Right lobe of liver (tissue), 6 donors: ENCODE results near the gene ACVR1. TPM values are rescaled to one million over a fixed set of nuclear protein-coding genes. Genes with fewer than 3 reads are reported as not detected.

Experiments
- ATAC-seq, 4 donors: fragments of 200-7000 bp; cut with Tn5 transposase; one replicate each; pipeline ENCODE4 v1.9.1; 2020; ENCODE audit warnings: mild to moderate bottlenecking in 4 of 4, moderate library complexity in 4 of 4
- DNase-seq, 3 donors: peaks; one replicate each; pipeline ENCODE4 v3.0.0-alpha.2; 2020
- H3K27ac ChIP-seq, 3 donors: fragments of 200-600 bp; one replicate each; pipeline ENCODE4 v1.8.0; 2022
- H3K27me3 ChIP-seq, 2 donors: fragments of 200-600 bp; one replicate each; pipeline ENCODE4 v1.8.0; 2022
- H3K36me3 ChIP-seq, 4 donors: fragments of 200-600 bp; sonication (generic) in 1 of 4; one replicate each; pipeline versions ENCODE4 v1.5.1 to v1.8.0; 2017 to 2022; ENCODE audit warnings: control low read depth in 1 of 4
- H3K4me1 ChIP-seq, 4 donors: fragments of 200-600 bp; sonication (generic) in 1 of 4; one replicate each; pipeline versions ENCODE4 v1.5.1 to v1.8.0; 2017 to 2022; ENCODE audit warnings: control low read depth in 1 of 4
- H3K4me3 ChIP-seq, 3 donors: fragments of 200-600 bp; one replicate each; pipeline ENCODE4 v1.8.0; 2022
- H3K9me3 ChIP-seq, 4 donors: fragments of 200-600 bp; sonication (generic) in 1 of 4; one replicate each; pipeline versions ENCODE4 v1.5.1 to v1.8.0; 2017 to 2022; ENCODE audit warnings: control low read depth in 1 of 4
- CTCF ChIP-seq, 4 donors: fragments of 200-600 bp in 3 of 4; fragments of 450-650 bp in 1 of 4; IDR thresholded peaks; one replicate each; pipeline versions ENCODE4 v1.5.1 to v1.8.0; 2016 to 2022; ENCODE audit warnings: antibody characterized with exemption in 4 of 4, mild to moderate bottlenecking in 2 of 4
- POLR2A ChIP-seq: fragments of 450-650 bp; IDR thresholded peaks from one replicate; pipeline ENCODE4 v1.6.1; 2017; ENCODE audit warnings: antibody characterized with exemption, mild to moderate bottlenecking
- WGBS: methylation state at CpG from one replicate; pipeline ENCODE4 v1.1.6; 2018; ENCODE audit warnings: low coverage, low lambda C conversion rate; ENCODE audit not compliant: insufficient coverage; ENCODE audit errors: missing lambda C conversion rate; 5-methylcytosine and 5-hydroxymethylcytosine counted together
- intact Hi-C, 2 donors: fragments of 100-400 bp; cut with DNase I; formaldehyde crosslinking; loops; one replicate each; pipeline versions ENCODE4 v1.11.2 to v1.14.1; 2022
- total RNA-seq, 6 experiments: library from RNA; depleted of rRNA in 2 of 6; stranded (reverse); fragments of >200 nt in 2 of 6; fragmentation: NEBNext Ultra II Directional in 3 of 6; extraction: Animal tissue kit (Norgen Biotek cat#: 25700) in 3 of 6; gene quantifications; one replicate each; pipeline versions ENCODE4 v1.1.0 to v1.2.4, GENCODE V29; 2016 to 2023
- donor health status: DM: no; HTN: yes; CAD: no.
- donor health status: DM: no; HTN: no; CAD: no.
- donor health status: DM: no; HTN: no; CAD: no.
- donor health status: DM: no; HTN: yes; CAD: no.
- donor health status: DM: no; HTN: yes; CAD: no.

Gene ACVR1
- total RNA-seq, 6 experiments from 2014 or later: 10.9 to 25.1 (median 14.6) TPM

- Histone ChIP-seq H3K36me3 (no peaks in the 10 kb centered on the region), H3K9me3 (no peaks in the 10 kb centered on the region), H3K4me1 (peaks cover 0 to 41% (median 11%) of the 10 kb centered on the region in 4 donors), H3K27ac (peak overlapping the region in 2 of 3 donors; percentile 59 to 66), H3K4me3 (no peak overlapping the region), H3K27me3 (no peaks in the 10 kb centered on the region)
- WGBS: 27% methylated on average over 3 of the region's 3 CpGs
- TF ChIP-seq POLR2A (no peak), CTCF (IDR thresholded peaks at IDR 0.05) (no peak)
- DNase-seq (no peak), ATAC-seq (peak; percentile 28 to 61 (median 42))
- intact Hi-C loops: no loop called here
These were observed 4.8 kb upstream of the ACVR1 start for GRCh38 chr2:157880927-157881326.

- Histone ChIP-seq H3K4me3 (no peak overlapping the region), H3K9me3 (no peaks in the 10 kb centered on the region), H3K27ac (no peak overlapping the region), H3K36me3 (no peaks in the 10 kb centered on the region), H3K4me1 (peaks cover 0 to 60% (median 20%) of the 10 kb centered on the region in 4 donors), H3K27me3 (no peaks in the 10 kb centered on the region)
- ATAC-seq (no peak), DNase-seq (no peak)
- intact Hi-C loops: no loop called here
- WGBS: 63% methylated on average over 3 of the region's 3 CpGs
- TF ChIP-seq CTCF (IDR thresholded peaks at IDR 0.05) (no peak), POLR2A (no peak)
These were observed 1.8 kb upstream of the ACVR1 start for GRCh38 chr2:157877761-157878400.

GRCh38 chr2:157876786-157877138, 632 bp upstream of the ACVR1 start:
- H3K4me3 ChIP-seq: peak overlapping the region; percentile 72 to 76 (median 75)
- H3K4me1 ChIP-seq: peaks cover 0 to 71% (median 22%) of the 10 kb centered on the region in 4 donors
- no peak for DNase-seq
- TF ChIP-seq POLR2A (no peak), CTCF (IDR thresholded peaks at IDR 0.05) (no peak)
- intact Hi-C loops: no loop called here
- H3K9me3 ChIP-seq: no peaks in the 10 kb centered on the region
- H3K27ac ChIP-seq: peak overlapping the region; percentile 80 to 96 (median 94)
- WGBS: 3% methylated on average over 4 of the region's 12 CpGs
- ATAC-seq: no peak
- H3K27me3 ChIP-seq: no peaks in the 10 kb centered on the region
- H3K36me3 ChIP-seq: no peaks in the 10 kb centered on the region

- ATAC-seq (peak; percentile 14 to 54 (median 44)), DNase-seq (peak; percentile 70 to 78 (median 74))
- Histone ChIP-seq H3K4me1 (peaks cover 0 to 69% (median 24%) of the 10 kb centered on the region in 4 donors), H3K27me3 (no peaks in the 10 kb centered on the region), H3K27ac (peak overlapping the region; percentile 90 to 96 (median 94)), H3K36me3 (no peaks in the 10 kb centered on the region), H3K4me3 (peak overlapping the region; percentile 72 to 76 (median 75)), H3K9me3 (no peaks in the 10 kb centered on the region)
- TF ChIP-seq POLR2A: no peak
- TF ChIP-seq CTCF (IDR thresholded peaks at IDR 0.05): no peak
- 0% methylated on average over 14 of the region's 53 CpGs for WGBS
- intact Hi-C loops: no loop called here
These were observed 477 bp downstream of the ACVR1 start for GRCh38 chr2:157875641-157876065.
